Esophagus squamous epithelium (tissue), 4 donors: ENCODE measurements around the gene GAS7.

Experiments used
- POLR2A ChIP-seq, 4 donors: fragments of 450-650 bp; IDR thresholded peaks; one replicate each; pipeline ENCODE4 v1.6.1; 2017; ENCODE audit warnings: antibody characterized with exemption in 4 of 4, mild to moderate bottlenecking in 4 of 4, moderate library complexity in 3 of 4
- TF ChIP-seq, protein P1 (sequence below), 6 experiments: fragments of 450-650 bp in 4 of 6; fragments of 200-600 bp in 2 of 6; sonication (generic) in 2 of 6; IDR thresholded peaks; one replicate each; pipeline ENCODE4 v1.5.1; 2016 to 2019; ENCODE audit warnings: antibody characterized with exemption in 6 of 6, mild to moderate bottlenecking in 4 of 6, moderate library complexity in 4 of 6

DNA sequence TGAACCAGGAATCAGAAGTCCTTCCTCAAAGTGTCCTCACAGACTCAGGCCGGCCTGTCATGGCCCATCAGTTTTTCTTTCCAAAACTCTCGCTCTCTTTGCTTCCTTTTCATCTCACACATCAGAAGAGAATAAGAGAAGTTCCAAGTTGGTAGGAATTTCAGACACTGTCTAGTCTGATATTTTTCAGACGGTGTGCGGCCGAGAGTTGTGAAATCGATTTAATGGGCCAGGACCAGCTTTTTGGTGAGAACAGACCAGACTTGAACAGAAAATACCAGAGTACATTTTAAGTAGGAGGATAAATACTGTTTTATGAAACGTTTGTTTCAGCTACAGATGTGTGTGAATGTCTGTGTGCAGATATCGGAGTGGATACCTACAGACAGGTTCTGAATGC, 268.5 kb downstream of the GAS7 start:
- TF ChIP-seq, protein P1, sequence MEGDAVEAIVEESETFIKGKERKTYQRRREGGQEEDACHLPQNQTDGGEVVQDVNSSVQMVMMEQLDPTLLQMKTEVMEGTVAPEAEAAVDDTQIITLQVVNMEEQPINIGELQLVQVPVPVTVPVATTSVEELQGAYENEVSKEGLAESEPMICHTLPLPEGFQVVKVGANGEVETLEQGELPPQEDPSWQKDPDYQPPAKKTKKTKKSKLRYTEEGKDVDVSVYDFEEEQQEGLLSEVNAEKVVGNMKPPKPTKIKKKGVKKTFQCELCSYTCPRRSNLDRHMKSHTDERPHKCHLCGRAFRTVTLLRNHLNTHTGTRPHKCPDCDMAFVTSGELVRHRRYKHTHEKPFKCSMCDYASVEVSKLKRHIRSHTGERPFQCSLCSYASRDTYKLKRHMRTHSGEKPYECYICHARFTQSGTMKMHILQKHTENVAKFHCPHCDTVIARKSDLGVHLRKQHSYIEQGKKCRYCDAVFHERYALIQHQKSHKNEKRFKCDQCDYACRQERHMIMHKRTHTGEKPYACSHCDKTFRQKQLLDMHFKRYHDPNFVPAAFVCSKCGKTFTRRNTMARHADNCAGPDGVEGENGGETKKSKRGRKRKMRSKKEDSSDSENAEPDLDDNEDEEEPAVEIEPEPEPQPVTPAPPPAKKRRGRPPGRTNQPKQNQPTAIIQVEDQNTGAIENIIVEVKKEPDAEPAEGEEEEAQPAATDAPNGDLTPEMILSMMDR (IDR thresholded peaks at IDR 0.05): no peak
- TF ChIP-seq POLR2A (IDR thresholded peaks at IDR 0.05): no peak
